ENCODE data around the gene CRISPLD2.
"Not testable (repeated sequence)": the region's sequence is repeated elsewhere in the genome, so short reads cannot be mapped to it uniquely, and the experiment has no call there.

The CRISPLD2 gene

DNA sequence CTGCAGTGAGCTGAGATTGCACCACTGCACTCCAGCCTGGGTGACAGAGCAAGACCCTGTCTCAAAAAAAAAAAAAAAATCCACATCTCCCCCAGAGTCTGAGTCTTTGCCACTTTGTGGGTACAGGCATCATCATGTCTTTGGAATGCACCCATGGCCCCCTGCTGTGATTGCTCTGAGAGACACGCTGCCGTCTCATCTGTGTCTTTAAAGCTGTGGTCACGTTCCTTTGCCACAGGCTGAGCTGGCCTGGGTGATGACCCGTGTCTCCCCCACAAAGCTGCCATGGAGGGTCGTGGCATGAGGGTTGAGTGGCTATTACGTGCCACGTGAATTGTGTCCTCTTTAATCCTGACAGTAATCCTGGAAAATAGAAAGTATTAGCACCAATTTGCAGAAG lies 20.2 kb downstream of the CRISPLD2 start:
- no peak for DNase-seq (ENCODE audit: low read depth in 2 of 2)

DNA sequence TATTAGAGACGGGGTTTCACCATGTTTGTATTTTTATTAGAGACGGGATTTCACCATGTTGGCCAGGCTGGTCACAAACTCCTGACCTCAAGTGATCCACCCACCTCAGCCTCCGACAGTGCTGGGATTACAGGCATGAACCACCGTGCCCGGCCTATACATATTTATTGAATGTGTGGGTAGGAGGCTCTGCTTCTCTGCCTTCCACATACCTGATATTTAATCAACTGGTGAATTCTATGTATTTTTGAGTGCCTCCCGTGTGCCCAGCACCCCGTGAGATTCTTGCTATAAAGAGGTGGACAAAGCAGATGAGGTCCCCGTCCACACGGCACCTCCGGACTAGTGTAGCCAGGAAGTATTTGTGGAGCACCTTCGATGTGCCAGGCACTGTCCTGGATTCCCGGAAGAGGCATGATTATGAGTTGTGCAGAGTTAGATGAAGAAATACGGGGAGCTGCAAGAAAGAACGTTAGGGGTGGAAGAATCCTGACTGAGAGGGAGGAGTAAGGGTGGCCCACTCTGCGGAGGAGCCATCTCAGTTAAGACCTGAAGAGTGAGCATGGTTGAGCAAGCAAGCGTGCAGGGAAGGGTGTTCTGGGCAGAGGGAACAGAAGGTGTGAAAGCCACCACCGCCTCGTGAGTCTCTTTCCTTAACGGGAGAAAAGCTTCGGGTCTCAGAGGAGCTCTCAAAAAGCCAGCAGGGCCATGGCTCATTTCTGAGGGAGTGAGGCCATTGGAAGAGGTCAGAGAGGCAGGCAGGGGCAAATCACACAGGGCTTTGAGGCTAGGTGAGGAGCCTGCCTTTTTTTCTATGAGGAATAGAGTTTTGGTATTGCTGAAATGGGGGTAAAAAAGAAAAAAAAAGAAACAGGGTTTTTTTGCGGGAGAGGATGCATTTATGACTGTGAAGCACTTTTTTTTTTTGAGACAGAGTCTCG lies 21.2 kb downstream of the CRISPLD2 start:
- no peak for DNase-seq (ENCODE audit: low read depth in 2 of 2)

- DNase-seq (ENCODE audit: low read depth in 2 of 2), result no peak
Measured at GRCh38 chr16:84841787-84842300, 22.1 kb downstream of the CRISPLD2 start.

DNA sequence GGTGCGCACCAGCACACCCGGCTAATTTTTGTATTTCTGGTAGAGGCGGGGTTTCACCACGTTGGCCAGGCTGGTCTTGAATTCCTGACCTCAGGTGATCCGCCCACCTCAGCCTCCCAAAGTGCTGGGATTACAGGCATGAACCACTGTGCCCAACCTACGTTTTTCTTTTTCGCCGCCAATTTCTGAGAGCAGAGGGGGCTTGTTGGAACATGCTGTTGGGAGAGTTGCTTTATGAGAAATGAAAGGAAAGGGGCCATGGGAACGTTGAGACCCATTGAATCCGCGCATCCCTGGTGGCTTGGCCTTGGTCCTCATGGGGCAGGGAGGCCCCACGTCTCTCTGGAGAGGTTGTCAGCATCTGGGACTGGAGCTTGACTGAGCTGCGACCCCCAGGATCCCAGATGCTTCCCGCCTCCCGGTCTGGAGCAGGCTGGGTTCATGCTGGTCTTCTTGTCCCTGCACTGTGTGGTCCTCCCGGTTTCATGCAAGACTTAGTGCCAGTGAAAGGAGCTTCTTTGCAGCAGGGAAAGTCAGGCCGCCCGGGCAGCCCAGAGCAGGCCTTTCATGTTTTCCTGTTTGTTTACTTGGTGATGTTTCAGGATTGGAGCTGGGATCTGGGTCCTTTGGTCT lies 22.8 kb downstream of the CRISPLD2 start:
- DNase-seq (ENCODE audit: low read depth in 2 of 2), result no peak

- DNase-seq (ENCODE audit: low read depth in 2 of 2), result no peak
Measured at GRCh38 chr16:84843149-84844048, 23.6 kb downstream of the CRISPLD2 start.

DNA sequence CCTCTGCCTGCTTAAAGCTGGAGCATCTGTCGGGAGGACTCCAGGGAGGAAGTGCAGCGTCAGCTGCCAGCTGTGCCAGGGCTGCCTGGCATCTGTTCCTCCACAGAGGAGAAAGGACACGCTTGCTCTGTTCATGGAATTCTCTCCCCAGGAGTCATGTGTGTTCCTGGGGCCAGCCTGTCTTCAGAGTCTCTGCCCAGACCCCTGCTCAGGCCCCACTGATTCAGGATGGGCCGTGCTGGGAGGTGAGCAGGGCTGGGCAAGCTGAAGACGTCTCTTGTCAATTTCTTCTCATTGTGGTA lies 24.2 kb downstream of the CRISPLD2 start:
- no peak for DNase-seq (ENCODE audit: low read depth in 2 of 2)

DNA sequence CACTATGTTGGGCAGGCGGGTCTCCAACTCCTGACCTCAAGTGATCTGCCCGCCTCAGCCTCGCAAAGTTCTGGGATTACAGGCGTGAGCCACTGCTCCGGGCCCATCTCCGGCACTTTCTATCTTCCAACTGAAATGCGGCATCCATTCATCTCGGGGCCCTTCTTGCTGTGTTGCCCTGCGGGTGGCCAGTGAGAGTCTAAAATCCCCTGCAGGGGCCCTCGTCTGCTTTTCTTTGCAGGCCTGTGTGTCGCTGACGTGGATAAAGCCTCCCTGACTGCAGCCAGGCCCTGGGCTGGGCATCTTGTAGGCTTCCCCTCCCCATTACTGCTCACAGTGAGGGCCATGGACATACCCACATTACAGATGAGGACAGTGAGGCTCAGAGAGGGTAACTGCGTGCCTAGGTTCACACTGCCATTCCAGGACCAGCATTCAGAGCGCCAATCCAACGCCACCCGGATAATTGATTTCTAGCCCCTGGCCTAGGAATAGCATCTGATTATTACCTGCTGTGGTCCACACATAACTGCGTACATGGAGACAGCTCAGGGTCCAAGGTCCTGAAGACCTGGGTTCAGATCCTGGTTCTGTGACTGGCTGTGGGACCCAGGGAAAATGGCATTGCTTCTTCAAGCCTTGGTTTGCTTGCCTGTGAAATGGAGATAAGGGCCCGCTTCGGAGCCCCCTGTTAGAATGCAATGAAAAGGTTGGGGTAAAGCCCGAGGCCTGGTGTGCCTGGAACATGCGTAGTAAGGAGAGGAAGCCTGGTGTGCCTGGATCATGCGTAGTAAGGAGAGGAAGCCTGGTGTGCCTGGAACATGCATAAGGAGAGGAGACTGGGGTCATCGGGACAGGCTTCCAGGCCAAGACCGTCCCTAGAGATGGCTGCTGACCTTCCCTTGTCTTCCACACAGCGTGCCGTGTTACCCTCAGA lies 25.0 kb downstream of the CRISPLD2 start:
- DNase-seq (ENCODE audit: low read depth in 2 of 2), result no peak

DNA sequence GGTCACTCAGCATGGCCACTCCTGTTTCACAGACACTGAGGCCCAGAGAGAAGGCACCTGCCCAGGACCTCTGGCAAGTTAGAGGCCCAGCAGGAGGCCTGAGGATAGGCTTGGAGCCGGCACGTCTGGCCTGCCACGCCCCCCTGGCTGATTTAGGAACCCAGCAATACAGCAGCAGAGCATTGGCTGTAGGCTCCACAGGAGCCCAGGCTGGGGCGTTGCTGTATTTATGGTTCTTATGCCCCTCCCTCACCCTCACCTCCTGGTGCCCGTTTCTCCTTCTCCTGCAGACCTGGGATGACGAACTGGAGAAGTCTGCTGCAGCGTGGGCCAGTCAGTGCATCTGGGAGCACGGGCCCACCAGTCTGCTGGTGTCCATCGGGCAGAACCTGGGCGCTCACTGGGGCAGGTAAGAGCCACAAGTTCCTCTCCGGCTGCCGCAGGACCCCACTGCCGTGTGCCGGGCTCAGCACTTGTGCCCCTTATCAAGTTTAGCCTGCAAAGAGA lies 25.8 kb downstream of the CRISPLD2 start:
- DNase-seq (ENCODE audit: low read depth in 2 of 2), result no peak

- DNase-seq (ENCODE audit: low read depth in 2 of 2), result no peak
Measured at GRCh38 chr16:84847564-84848355, 28.0 kb downstream of the CRISPLD2 start.

DNA sequence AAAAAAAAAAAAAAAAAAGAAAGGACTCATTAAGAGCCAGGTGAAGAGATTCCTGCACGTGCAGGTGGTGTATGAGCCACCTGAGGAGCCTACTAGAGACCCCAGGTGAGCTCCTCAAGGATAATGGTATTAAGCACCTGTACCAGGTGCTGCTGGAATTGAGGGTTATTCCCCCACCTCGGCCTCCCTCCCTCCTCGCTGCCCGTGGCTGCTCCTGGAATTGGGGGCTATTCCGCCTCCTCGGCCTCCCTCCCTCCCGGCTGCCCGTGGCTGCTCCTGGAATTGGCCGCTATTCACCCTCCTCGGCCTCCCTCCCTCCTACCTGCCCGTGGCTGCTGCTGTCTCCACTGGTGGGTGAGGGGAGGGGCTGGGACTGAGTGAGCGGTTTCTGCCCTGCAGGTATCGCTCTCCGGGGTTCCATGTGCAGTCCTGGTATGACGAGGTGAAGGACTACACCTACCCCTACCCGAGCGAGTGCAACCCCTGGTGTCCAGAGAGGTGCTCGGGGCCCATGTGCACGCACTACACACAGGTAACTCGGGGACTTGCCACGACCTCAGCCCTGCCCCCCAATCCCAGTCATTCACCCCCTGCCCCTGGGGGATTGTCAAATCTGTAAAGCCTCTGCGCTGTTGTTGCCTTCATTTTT lies 29.3 kb downstream of the CRISPLD2 start:
- no peak for DNase-seq (ENCODE audit: low read depth in 2 of 2)

- DNase-seq (ENCODE audit: low read depth in 2 of 2), result no peak
Measured at GRCh38 chr16:84849751-84850150, 30.0 kb downstream of the CRISPLD2 start.

DNA sequence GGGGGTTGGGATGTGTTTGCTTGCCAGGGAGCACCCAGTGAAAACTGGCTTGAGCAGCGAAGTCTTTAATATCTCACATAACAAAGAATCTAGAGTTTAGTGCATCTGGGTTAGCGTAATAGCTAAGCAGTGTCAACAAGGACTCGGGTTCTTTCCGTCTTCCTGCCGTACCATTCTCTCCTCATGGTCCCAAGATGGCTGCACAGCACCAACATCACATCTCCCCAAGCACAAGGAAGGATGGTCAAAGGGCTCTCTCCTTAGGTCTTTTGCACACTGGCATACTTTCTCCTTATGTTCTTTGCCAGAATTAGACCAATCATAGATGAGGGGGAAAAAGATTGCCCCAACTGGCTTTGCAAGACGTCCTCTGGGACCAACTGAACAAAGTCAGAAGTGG lies 30.9 kb downstream of the CRISPLD2 start:
- DNase-seq (ENCODE audit: low read depth in 2 of 2), result no peak

DNA sequence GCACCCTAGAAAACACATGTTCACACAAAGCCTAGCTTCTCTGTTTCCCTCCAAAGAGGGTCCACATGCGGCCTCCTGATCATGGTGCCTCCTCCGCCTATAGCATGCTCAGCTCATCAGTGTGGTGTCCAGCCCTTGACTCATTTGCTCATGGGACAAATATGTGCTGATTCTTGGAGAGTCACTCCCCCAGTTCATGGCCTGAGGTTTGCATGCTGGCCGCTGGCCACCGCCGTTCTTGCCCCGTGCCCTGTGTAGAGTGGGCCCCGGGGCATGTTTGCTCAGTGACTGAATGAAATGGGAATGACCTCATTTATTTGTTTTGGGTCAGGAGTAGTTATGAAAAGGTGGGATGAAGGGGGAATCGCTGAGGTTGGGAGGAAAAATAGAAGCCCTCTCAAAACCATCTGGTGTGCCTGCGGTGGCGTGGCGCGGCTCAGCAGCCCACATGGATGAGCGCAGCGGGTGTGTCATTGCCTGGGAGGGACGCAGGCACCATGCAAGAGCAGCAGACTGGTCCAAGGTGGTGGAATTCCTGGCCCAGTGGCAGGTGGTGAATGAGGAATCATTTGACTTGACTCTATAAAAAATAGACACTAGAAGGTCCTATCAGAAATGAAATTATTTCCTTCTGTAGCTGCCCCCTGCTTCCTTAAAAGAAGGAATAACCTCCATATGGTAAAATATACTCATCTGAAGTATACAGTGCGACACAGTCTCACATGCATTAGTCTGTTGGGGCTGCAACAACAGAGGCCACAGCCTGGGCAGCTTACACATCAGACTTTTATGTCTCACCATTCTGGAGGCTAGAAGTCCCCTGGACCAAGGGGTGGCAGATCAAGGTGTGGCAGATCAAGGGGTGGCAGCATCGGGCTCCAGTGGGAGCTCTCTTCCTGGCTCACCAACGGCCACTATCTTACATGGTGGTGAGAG lies 31.7 kb downstream of the CRISPLD2 start:
- no peak for DNase-seq (ENCODE audit: low read depth in 2 of 2)

- no peak for DNase-seq (ENCODE audit: low read depth in 2 of 2)
Measured at GRCh38 chr16:84853534-84853933, 33.7 kb downstream of the CRISPLD2 start.

GRCh38 chr16:84854759-84855158 lies 35.0 kb downstream of the CRISPLD2 start:
- no peak for DNase-seq (ENCODE audit: low read depth in 2 of 2)

GRCh38 chr16:84855435-84856202 lies 35.8 kb downstream of the CRISPLD2 start:
- not testable (repeated sequence) for DNase-seq (ENCODE audit: low read depth in 2 of 2)

DNA sequence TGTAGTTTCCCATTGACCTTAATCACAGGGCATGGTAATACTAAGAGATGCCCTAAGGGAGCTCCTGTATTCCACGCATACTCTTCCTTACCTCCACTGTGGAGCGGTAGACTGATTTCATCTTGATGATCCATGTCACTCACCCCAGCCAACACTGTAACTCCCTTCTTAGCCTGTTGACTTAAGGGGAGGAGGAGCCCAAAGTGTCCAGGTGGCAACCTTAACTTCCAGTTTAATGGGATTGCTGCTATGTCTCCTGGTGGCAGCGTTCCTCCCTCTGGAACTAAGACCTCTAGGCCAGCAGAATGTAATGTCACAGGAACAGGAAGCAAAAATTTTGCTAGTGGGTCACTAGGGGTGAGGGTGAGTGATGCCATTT lies 36.4 kb downstream of the CRISPLD2 start:
- not testable (repeated sequence) for DNase-seq (ENCODE audit: low read depth in 2 of 2)

DNA sequence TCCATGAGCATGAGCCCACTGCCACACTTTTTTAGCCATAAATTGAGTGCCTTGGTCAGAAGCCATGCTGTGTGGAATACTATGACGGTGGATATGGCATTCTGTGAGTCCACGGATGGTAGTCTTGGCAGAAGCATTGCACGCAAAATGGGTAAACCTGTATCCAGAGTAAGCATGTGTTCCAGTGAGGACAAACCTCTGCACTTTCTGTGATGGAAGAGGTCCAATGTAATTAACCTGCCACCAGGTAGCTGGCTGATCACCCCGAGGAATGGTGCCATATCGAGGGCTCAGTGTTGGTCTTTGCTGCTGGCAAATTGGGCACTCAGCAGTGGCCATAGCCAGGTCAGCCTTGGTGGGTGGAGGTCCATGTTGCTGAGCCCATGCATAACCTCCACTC lies 37.0 kb downstream of the CRISPLD2 start:
- not testable (repeated sequence) for DNase-seq (ENCODE audit: low read depth in 2 of 2)

Measured in stimulated activated CD8-positive, alpha-beta memory T cell treated with anti-CD3 and anti-CD28 coated beads, Interleukin-7, amount 100 ng/mL, for 4 hours (primary cell).